Left lobe of liver (tissue), 2 donors: ENCODE measurements around the gene YY1. TPM values are rescaled to one million over a fixed set of nuclear protein-coding genes. Genes with fewer than 3 reads are reported as not detected.

ENCODE experiments used
- ATAC-seq: fragments of 200-7000 bp; cut with Tn5 transposase; one replicate; pipeline ENCODE4 v1.9.1; 2020; ENCODE audit warnings: mild to moderate bottlenecking, moderate library complexity
- DNase-seq: peaks from one replicate; pipeline ENCODE4 v3.0.0-alpha.2; 2020; ENCODE audit warnings: low spot score
- total RNA-seq: library from RNA; stranded (reverse); gene quantifications from one replicate; pipeline ENCODE4 v1.2.1, GENCODE V29; 2021
- donor health status: DM: no; HTN: no; CAD: no; lungs with moderate emphysema.
- donor health status: DM: no; HTN: yes; CAD: no.

YY1 gene
- total RNA-seq, 1 donor from 2014 or later, result 34.2 TPM

- ATAC-seq (no peak), DNase-seq (no peak)
These were observed 1.7 kb downstream of the YY1 start for GRCh38 chr14:100240668-100241032.

GRCh38 chr14:100241279-100241678 is 2.3 kb downstream of the YY1 start:
- no peak for ATAC-seq
- DNase-seq, result no peak

GRCh38 chr14:100243020-100243419 is 4.1 kb downstream of the YY1 start:
- DNase-seq (no peak), ATAC-seq (no peak)

GRCh38 chr14:100246809-100247428 is 8.0 kb downstream of the YY1 start:
- ATAC-seq (peak; percentile 90), DNase-seq (no peak)

- peak; percentile 18 for ATAC-seq
These were observed 12.0 kb downstream of the YY1 start for GRCh38 chr14:100250732-100251465.

GRCh38 chr14:100252684-100253083 is 13.7 kb downstream of the YY1 start:
- no peak for DNase-seq
- ATAC-seq, result no peak

More at GRCh38 chr14:100250732-100251465, 12.0 kb downstream of the YY1 start:
- no peak for DNase-seq

GRCh38 chr14:100256339-100256895 is 17.5 kb downstream of the YY1 start:
- ATAC-seq (no peak), DNase-seq (no peak)

- DNase-seq, result no peak
- ATAC-seq, result no peak
These were observed 22.7 kb downstream of the YY1 start for GRCh38 chr14:100261621-100262020.

- DNase-seq (no peak), ATAC-seq (no peak)
These were observed 23.6 kb downstream of the YY1 start for GRCh38 chr14:100262545-100262944.

GRCh38 chr14:100263141-100263540 is 24.2 kb downstream of the YY1 start:
- DNase-seq, result no peak
- no peak for ATAC-seq

GRCh38 chr14:100267990-100268389 is 29.0 kb downstream of the YY1 start:
- DNase-seq (no peak), ATAC-seq (peak; percentile 68)

- ATAC-seq, result peak; percentile 68
- DNase-seq, result no peak
These were observed 29.8 kb downstream of the YY1 start for GRCh38 chr14:100268591-100269207.

GRCh38 chr14:100271247-100271939 is 32.4 kb downstream of the YY1 start:
- DNase-seq, result peak; percentile 71
- ATAC-seq, result peak; percentile 79

GRCh38 chr14:100274250-100274649 is 35.3 kb downstream of the YY1 start:
- no peak for DNase-seq
- ATAC-seq, result no peak

- DNase-seq (no peak), ATAC-seq (no peak)
These were observed 36.3 kb downstream of the YY1 start for GRCh38 chr14:100275214-100275613.

GRCh38 chr14:100278702-100279101 is 39.8 kb downstream of the YY1 start:
- ATAC-seq, result peak; percentile 9
- peak; percentile 33 for DNase-seq

GRCh38 chr14:100279133-100279532 is 40.2 kb downstream of the YY1 start:
- ATAC-seq, result no peak
- no peak for DNase-seq

GRCh38 chr14:100279563-100279962 is 40.6 kb downstream of the YY1 start:
- ATAC-seq, result peak; percentile 10

GRCh38 chr14:100281286-100282082 is 42.5 kb downstream of the YY1 start:
- peak; percentile 38 for DNase-seq
- ATAC-seq, result no peak

More at GRCh38 chr14:100279563-100279962, 40.6 kb downstream of the YY1 start:
- DNase-seq, result peak; percentile 40

GRCh38 chr14:100282083-100282350 is 43.1 kb downstream of the YY1 start:
- DNase-seq, result no peak

More at GRCh38 chr14:100282083-100282350, 43.1 kb downstream of the YY1 start:
- no peak for ATAC-seq
